Measurements from ENCODE around the gene ST14.

Gene ST14

DNA sequence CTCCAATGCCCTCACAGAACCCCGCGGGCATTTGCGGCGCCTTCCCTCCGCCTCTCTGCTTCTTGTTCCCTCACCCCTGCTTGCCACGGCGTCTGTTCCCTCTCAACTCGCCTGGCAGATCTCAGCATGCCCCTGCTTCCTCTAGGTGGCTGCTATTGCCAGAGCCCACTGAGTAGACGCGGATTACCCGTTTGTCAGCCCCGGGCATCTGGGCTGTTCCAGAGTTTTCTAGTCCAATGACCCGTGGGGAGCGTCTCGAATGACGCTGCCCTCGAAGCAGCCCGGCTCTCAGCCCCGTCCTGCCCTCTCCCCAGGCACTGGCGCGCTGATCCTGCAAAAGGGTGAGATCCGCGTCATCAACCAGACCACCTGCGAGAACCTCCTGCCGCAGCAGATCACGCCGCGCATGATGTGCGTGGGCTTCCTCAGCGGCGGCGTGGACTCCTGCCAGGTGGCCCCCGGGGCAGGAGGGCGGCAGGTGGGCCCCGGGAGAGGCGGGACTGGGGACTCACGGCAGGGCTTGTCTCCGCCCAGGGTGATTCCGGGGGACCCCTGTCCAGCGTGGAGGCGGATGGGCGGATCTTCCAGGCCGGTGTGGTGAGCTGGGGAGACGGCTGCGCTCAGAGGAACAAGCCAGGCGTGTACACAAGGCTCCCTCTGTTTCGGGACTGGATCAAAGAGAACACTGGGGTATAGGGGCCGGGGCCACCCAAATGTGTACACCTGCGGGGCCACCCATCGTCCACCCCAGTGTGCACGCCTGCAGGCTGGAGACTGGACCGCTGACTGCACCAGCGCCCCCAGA is 49.7 kb downstream of the ST14 start:
- DNase-seq (ENCODE audit: extremely low spot score): no peak
- ChIA-PET CTCF (interaction anchor here (1.0 kb wide), 1 partner anchor 17 kb away, joined by 3 read pairs; no protein-coding TSS in a partner anchor), POLR2A (no interaction called here)
- TF ChIP-seq, protein P1, sequence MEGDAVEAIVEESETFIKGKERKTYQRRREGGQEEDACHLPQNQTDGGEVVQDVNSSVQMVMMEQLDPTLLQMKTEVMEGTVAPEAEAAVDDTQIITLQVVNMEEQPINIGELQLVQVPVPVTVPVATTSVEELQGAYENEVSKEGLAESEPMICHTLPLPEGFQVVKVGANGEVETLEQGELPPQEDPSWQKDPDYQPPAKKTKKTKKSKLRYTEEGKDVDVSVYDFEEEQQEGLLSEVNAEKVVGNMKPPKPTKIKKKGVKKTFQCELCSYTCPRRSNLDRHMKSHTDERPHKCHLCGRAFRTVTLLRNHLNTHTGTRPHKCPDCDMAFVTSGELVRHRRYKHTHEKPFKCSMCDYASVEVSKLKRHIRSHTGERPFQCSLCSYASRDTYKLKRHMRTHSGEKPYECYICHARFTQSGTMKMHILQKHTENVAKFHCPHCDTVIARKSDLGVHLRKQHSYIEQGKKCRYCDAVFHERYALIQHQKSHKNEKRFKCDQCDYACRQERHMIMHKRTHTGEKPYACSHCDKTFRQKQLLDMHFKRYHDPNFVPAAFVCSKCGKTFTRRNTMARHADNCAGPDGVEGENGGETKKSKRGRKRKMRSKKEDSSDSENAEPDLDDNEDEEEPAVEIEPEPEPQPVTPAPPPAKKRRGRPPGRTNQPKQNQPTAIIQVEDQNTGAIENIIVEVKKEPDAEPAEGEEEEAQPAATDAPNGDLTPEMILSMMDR (IDR thresholded peaks at IDR 0.05; ENCODE audit: control extremely low read depth, extremely low read depth, low read depth, missing control alignments): no peak

DNA sequence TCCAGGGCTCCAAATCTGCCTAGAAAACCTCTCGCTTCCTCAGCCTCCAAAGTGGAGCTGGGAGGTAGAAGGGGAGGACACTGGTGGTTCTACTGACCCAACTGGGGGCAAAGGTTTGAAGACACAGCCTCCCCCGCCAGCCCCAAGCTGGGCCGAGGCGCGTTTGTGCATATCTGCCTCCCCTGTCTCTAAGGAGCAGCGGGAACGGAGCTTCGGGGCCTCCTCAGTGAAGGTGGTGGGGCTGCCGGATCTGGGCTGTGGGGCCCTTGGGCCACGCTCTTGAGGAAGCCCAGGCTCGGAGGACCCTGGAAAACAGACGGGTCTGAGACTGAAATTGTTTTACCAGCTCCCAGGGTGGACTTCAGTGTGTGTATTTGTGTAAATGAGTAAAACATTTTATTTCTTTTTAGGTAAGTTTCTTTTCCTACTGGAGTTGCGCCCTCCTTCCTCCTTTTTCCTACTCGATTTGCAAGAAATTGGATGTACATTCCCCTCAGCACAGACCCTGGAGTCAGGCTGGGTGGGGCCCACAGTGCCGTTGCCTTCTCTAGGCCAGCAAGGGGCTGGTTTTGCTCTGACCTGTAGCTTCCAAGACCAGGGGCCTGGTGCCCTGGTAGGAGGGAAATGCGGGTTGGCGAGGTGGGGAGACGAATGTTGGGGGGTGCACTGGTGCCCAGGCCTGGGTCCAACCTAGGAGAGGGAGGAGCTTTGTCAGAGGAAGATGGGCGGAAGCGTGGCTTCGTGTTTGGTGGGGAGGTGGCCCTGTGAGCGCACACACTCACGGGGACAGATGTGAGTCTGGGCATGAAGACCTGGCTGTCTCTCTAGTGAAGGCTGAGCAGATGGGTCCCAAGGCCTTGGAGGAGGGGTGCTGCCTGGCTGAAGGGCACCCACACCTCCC is 50.6 kb downstream of the ST14 start:
- TF ChIP-seq, protein P1 (IDR thresholded peaks at IDR 0.05; ENCODE audit: control extremely low read depth, extremely low read depth, low read depth, missing control alignments): no peak
- no peak for DNase-seq (ENCODE audit: extremely low spot score)
- CTCF ChIA-PET: interaction anchor here (1.0 kb wide), 1 partner anchor 16 kb away, joined by 3 read pairs; no protein-coding TSS in a partner anchor
- POLR2A ChIA-PET: no interaction called here

DNA sequence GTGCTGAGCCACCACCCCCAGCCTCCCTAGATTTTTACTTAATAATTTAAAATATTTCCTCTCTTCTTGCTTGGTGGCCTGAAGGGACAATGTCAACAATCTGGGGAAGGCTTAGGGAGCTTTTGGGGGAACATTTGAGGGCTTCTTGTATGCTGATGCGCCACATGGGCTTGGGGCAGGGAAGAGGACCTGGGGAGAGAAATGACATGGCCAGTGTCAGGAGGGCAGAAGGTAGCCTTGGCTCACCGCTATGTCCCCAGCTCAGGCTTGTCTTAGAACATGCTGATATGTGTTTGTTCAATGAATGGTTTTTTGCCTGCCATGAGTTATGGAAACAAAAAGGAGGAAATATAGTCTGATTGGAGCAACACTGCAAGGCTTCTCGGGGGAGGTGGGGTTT is 51.6 kb downstream of the ST14 start:
- ChIA-PET CTCF (interaction anchor here (1.8 kb wide), 1 partner anchor 140 kb away, joined by 7 read pairs; no protein-coding TSS in a partner anchor), POLR2A (no interaction called here)
- no peak for DNase-seq (ENCODE audit: extremely low spot score)
- TF ChIP-seq, protein P1 (IDR thresholded peaks at IDR 0.05; ENCODE audit: control extremely low read depth, extremely low read depth, low read depth, missing control alignments): no peak

DNA sequence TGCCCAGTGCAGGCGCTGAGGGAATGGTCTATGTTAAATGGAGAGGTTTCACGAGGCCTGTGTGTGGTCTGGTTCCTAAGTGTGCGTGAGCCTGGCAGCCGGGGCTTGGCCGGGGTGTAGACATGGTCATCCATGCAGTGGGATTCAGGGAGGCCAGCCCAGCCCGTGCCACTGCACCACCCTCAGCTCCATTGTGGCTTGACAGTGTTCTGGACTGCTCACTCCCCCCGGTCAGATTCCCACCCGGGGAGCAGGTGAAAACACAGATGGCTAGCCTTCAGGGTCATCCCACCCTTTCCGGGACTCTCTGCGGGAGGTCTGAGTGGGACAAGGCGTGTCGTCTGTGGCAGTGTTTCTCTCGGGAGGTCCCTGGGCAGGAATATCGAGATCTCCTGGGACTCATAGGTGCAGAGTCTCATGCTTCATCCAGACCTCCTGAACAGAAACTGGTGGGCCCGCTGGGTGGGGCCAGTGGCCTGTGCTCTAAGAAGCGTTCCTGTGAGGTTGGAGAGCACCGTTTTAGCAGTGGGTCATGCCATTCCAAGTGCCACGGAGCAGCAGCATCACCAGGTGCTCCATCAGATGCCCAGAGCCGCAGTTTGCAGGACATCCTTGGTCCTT is 52.3 kb downstream of the ST14 start:
- DNase-seq (ENCODE audit: extremely low spot score): no peak
- TF ChIP-seq, protein P1 (IDR thresholded peaks at IDR 0.05; ENCODE audit: control extremely low read depth, extremely low read depth, low read depth, missing control alignments): no peak
- ChIA-PET CTCF (interaction anchor here (0.9 to 1.9 kb wide), 21 partner anchors 8 to 683 kb away, joined by 3 to 18 read pairs (median 5); no protein-coding TSS in a partner anchor), POLR2A (no interaction called here)

DNA sequence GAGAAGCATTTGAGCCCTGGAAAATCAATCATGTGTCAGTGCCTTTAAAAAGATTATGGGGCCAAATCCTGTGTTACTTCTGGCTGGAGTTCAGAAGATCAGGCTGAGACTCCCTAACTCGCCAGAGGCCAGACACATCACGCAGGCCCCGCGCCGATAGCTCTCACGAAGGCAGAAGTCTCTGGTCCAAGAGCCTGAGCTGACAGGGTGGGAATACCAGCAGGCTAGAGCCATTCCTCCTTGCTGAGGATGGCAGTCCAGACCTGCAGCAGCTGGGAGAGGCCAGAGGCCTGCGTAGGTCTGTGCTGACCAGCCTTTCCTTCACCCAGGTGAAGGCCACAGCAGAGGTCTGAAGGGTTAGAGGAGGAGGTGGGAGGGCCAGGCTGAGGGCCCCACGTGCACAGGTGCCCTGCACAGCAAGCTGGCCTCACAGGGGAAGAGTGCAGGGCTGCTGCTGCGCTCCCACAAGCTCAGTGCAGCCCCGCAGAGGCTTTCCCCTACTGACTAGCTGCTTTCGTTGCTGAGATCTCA is 52.9 kb downstream of the ST14 start:
- ChIA-PET CTCF (interaction anchor here (0.7 to 1.9 kb wide), 38 partner anchors 9 to 682 kb away, joined by 3 to 18 read pairs (median 4); no protein-coding TSS in a partner anchor), POLR2A (no interaction called here)
- peak; percentile 27 for DNase-seq (ENCODE audit: extremely low spot score)
- TF ChIP-seq, protein P1 (IDR thresholded peaks at IDR 0.05; ENCODE audit: control extremely low read depth, extremely low read depth, low read depth, missing control alignments): no peak
